ENCODE results near the gene GCFC2. TPM values are rescaled to one million over a fixed set of nuclear protein-coding genes. Genes with fewer than 3 reads are reported as not detected.

The GCFC2 gene
- total and polyA plus RNA-seq, 3 experiments from 2014 or later, result 27.3 to 30.8 (median 28.4) TPM

Other genes starting within 250 kb of the GCFC2 start
- not detected for gene EVA1A, start 150.0 kb downstream of the GCFC2 start, total RNA-seq
- not detected for gene EVA1A, start 150.0 kb downstream of the GCFC2 start, polyA plus RNA-seq
- 10 to 100 TPM; 66.0 to 74.2 TPM for gene MRPL19, start 64.1 kb downstream of the GCFC2 start, total RNA-seq
- 33.2 TPM for gene MRPL19, start 64.1 kb downstream of the GCFC2 start, polyA plus RNA-seq

Data from CD8-positive, alpha-beta memory T cell (primary cell).